ENCODE results near the gene KCNK6. TPM values are rescaled to one million over a fixed set of nuclear protein-coding genes. Genes with fewer than 3 reads are reported as not detected.
A peak's percentile ranks its signal among the peaks of the same experiment; 100 is the strongest.

KCNK6 gene
- total RNA-seq, result 4.8 TPM

- DNase-seq (ENCODE audit: low spot score), result peak; percentile 66
These were observed at the start of gene KCNK6 for GRCh38 chr19:38319421-38320258. KCNK6 (plus strand) TSS chr19:38319845; CDS start chr19:38319951, 106 bp downstream.

- DNase-seq (ENCODE audit: low spot score), result no peak
These were observed 49.0 kb upstream of the KCNK6 start for GRCh38 chr19:38270587-38271167.

GRCh38 chr19:38273499-38273898 lies 46.1 kb upstream of the KCNK6 start:
- no peak for DNase-seq (ENCODE audit: low spot score)

GRCh38 chr19:38274739-38275138 lies 44.9 kb upstream of the KCNK6 start:
- no peak for DNase-seq (ENCODE audit: low spot score)

DNA sequence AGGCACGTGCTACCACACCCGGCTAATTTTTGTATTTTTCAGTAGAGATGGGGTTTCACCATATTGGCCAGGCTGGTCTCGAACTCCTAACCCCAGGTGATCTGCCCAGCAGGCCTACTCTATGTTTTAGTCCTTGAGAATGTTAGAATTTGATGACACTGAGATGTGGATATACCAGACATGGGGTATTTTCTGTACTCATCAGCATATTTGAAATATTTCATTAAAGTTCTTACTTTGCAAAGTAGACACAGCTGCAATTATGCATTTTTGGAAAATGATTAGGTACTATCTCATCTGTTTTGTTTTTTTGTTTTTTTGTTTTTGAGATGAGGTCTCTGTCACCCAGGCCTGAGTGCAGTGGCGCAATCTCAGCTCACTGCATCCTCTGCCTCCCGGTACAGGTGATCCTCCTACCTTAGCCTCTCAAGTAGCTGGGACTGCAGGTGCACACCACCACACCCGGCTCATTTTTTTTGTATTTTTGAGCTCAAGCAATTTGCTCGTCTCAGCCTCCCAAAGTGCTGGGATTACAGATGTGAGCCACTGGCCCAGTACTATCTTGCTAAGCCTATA lies 42.6 kb upstream of the KCNK6 start:
- no peak for DNase-seq (ENCODE audit: low spot score)

DNA sequence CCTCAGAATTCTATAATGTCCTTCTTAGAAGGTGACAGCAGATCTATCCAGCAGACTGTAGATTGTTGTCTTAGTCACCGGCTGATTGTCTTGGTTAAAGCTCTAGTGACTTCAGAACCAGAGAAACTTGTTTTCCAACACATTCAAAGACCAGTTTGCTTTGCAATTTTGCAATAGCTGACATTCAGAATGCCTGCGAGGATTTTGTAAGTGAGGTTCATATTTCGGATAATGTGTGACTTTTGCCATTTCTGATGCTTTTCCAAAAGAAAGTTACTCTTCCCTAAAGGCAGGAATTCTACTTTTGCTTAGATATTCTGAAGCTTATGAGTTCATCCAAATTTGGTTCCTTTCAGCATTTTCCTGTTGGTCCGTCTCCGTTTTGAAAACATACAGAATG lies 42.1 kb upstream of the KCNK6 start:
- DNase-seq (ENCODE audit: low spot score), result no peak

GRCh38 chr19:38277969-38278680 lies 41.5 kb upstream of the KCNK6 start:
- DNase-seq (ENCODE audit: low spot score), result no peak

DNA sequence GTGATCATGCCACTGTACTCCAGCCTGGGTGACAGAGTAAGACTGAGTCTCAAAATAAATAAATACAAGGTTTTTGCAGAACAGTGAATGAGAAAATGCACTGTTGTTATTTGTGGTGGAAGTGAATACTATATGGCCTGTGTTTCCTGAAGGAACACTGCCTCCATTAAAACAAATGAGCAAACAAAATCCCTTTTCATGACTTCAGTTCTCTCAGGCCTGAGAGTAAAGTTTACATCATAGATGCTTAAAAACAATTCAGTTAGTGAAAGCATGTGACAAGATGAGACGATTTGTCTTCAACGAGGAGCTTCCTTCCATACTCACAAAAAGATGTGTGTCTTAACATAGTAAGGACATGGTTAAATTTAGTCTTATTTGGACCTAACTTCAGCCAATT lies 40.9 kb upstream of the KCNK6 start:
- DNase-seq (ENCODE audit: low spot score), result no peak

DNA sequence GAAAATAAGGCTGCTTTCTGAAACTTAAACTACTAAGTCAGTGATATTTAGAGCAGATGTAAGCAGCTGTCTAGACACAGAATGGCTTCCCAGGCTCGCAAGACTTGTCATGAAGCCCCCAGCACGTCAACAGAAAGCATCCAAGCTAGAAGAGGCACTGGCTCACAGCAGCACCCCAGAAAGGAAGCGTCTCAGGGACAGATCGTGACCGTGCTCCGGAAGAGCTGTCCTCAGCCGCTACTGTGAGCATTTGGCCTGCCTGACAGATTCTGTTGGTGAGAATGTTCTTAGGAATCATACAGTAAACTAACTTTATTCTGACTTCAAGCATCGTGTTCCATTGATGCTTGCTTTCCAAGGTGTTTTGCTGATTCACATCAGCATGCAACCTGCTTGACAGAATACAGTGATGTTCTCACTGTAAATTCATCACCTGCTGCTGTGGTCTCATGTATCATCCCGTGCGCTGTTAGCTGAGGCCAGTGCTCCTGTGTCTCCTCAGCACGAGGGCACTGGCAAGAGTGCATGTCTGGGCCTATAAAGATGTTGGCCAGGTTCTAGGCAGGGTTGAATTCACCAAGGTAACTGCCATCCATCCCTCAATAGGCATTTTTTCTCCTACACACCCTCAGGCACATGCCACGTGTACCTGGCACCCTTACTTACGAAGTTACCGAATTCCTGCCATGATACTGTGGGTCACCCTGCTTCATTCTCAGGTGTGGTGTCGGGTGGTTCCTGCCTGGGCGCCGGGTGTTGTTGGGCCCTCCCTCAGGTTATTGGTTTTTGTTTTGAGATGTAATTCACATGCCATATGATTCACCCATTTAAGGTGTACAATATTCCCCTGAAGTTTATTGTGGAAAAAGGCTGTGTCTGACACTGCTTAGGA lies 39.4 kb upstream of the KCNK6 start:
- no peak for DNase-seq (ENCODE audit: low spot score)

GRCh38 chr19:38281811-38282566 lies 37.7 kb upstream of the KCNK6 start:
- no peak for DNase-seq (ENCODE audit: low spot score)

DNA sequence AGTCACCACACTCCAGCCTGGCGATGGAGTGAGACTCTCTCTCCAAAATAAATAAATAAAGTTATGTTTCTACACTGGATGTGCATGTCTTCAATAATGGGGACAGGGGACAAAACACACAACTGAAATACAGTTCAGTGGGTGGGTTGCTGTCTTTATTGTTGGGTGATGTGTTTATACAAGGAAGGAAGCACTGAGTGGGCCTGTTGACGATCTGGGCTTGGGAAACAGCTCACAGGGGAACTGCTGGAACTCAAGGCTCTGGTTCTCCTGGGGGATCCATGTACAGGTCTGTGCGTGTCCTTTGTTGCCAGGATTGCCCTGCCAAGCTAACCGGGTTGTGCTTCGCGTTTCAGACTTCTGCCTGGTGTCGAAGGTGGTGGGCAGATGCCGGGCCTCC lies 36.4 kb upstream of the KCNK6 start:
- no peak for DNase-seq (ENCODE audit: low spot score)

GRCh38 chr19:38284422-38284821 lies 35.2 kb upstream of the KCNK6 start:
- no peak for DNase-seq (ENCODE audit: low spot score)

- DNase-seq (ENCODE audit: low spot score), result no peak
These were observed 34.1 kb upstream of the KCNK6 start for GRCh38 chr19:38285567-38285966.

DNA sequence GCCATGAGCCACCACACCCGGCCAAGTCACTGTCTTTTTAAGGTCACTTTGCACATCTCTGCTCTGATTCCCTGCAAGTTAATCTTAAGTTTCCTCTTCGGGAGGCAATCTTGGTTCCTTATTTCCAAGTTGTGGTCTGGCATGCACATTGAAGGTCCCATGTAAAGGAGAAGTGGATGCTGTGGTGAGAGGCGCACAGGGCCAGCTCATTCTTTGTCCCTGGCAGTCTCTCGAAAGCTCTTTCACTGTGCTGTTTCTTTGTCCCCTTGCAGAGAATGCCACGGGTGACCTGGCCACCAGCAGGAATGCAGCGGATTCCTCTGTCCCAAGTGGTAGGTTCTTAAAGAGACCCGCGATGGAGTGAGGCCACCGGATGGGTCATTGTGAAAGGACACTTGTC lies 32.0 kb upstream of the KCNK6 start:
- DNase-seq (ENCODE audit: low spot score), result no peak

- no peak for DNase-seq (ENCODE audit: low spot score)
These were observed 31.4 kb upstream of the KCNK6 start for GRCh38 chr19:38288123-38288855.

- no peak for DNase-seq (ENCODE audit: low spot score)
These were observed 29.7 kb upstream of the KCNK6 start for GRCh38 chr19:38289955-38290354.

DNA sequence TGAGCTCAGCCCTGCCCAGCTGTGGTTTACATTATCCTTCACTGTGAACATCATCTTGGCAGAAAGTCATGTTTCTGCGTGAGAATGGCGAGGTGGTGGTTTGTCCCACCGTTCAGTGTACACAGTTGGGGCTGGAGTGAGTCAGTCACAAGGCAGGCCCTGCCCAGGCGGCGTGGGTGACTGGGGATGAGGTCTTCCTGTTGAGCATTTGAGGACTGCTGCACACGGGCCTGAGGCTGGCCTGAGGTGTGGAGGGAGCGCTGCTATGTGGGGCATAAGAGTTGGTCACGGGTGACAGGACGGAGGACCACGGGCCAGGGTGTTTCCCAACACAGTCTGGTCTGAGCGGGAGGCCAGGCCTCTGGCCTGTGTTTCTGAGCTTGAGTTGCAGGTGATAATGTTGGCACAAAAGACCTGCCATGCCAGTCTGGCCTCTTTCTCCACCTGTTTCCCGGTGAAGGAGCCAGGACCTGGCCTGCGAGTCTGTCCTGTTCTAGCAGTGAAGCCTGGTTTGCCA lies 29.0 kb upstream of the KCNK6 start:
- DNase-seq (ENCODE audit: low spot score), result peak; percentile 84

- no peak for DNase-seq (ENCODE audit: low spot score)
These were observed 27.8 kb upstream of the KCNK6 start for GRCh38 chr19:38291855-38292254.

DNA sequence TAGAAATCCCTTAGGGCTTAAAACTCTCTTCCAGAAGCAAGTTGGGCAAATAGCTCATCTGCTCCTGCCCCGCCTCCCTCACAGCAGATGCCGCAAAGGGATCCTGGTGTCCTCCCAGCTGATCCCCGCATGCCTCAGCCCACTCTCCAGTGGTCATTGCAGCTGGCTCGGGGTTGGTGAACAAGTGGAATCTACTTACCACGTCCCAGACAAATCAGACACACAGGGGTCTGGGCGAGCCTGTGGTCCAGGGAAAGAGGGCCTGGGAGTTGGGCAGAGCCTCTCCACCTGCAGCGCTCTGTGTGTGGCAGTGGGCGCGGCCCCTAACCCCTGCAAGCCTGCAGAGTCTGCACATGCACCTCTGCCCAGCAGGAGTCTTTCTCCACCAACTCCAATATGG lies 26.4 kb upstream of the KCNK6 start:
- no peak for DNase-seq (ENCODE audit: low spot score)

DNA sequence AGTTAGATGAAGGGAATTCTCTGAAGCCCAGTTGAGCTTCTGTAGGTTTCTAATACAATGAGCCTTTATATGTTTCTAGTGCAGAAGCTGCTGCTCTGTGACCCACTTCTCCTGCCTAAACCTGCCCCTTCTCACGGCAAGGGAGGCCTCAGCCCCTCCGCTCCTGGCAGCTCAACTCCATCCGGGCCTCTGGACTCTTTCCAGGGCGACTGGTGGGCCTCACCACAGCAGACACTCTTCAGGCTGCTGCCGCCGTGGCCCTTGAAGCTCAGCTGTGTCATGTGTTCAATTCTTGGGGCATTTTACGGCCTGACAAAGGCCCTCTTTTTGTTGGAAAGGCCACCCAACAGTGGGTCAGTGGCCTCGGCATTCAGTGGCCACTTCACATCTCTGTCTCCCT lies 25.6 kb upstream of the KCNK6 start:
- no peak for DNase-seq (ENCODE audit: low spot score)
